Activated CD8-positive, alpha-beta T cell treated with anti-CD3 and anti-CD28 coated beads, Interleukin-2, amount 10 ng/mL, durations not matched to agents 7 days and 5 days (primary cell): ENCODE results near the gene MDK. TPM values are rescaled to one million over a fixed set of nuclear protein-coding genes. Genes with fewer than 3 reads are reported as not detected.

ENCODE experiments used
- ATAC-seq: fragments of 150-1000 bp; cut with Tn5 transposase; one replicate; pipeline ENCODE4 v1.10.0; 2021; ENCODE audit warnings: moderate library complexity
- CTCF ChIA-PET: fragments of 350-600 bp; sonication (Branson Sonifier 250); formaldehyde crosslinking; loops from one replicate; lab custom pipeline; 2021; ENCODE audit warnings: antibody characterized with exemption; lab: Charles Lee
- POLR2A ChIA-PET: fragments of 350-600 bp; sonication (Branson Sonifier 250); formaldehyde crosslinking; loops from one replicate; lab custom pipeline; 2021; ENCODE audit warnings: antibody characterized with exemption; lab: Charles Lee
- DNase-seq: peaks from one replicate; pipeline ENCODE4 v3.0.0-alpha.2; 2020
- H3K27ac Mint-ChIP-seq: one replicate; pipeline ENCODE4 v1.8.0; 2021; ENCODE audit warnings: mild to moderate bottlenecking, mixed read lengths
- H3K27me3 Mint-ChIP-seq: one replicate; pipeline ENCODE4 v1.8.0; 2021; ENCODE audit warnings: low read depth, mixed read lengths
- H3K36me3 Mint-ChIP-seq: one replicate; pipeline ENCODE4 v1.8.0; 2021; ENCODE audit warnings: low read depth, mixed read lengths
- H3K4me1 Mint-ChIP-seq: one replicate; pipeline ENCODE4 v1.8.0; 2021; ENCODE audit warnings: low read depth, mixed read lengths
- H3K4me3 Mint-ChIP-seq: one replicate; pipeline ENCODE4 v1.8.0; 2021; ENCODE audit warnings: mild to moderate bottlenecking, mixed read lengths
- H3K9me3 Mint-ChIP-seq: one replicate; pipeline ENCODE4 v1.8.0; 2022; ENCODE audit warnings: mixed read lengths; ENCODE audit not compliant: insufficient read depth
- total RNA-seq, 2 experiments: library from RNA; stranded (reverse); gene quantifications; one replicate each; pipeline ENCODE4 v1.2.3, GENCODE V29; 2021

MDK gene
- total RNA-seq, 2 experiments from 2014 or later = 6.9 to 7.4 TPM

DNA sequence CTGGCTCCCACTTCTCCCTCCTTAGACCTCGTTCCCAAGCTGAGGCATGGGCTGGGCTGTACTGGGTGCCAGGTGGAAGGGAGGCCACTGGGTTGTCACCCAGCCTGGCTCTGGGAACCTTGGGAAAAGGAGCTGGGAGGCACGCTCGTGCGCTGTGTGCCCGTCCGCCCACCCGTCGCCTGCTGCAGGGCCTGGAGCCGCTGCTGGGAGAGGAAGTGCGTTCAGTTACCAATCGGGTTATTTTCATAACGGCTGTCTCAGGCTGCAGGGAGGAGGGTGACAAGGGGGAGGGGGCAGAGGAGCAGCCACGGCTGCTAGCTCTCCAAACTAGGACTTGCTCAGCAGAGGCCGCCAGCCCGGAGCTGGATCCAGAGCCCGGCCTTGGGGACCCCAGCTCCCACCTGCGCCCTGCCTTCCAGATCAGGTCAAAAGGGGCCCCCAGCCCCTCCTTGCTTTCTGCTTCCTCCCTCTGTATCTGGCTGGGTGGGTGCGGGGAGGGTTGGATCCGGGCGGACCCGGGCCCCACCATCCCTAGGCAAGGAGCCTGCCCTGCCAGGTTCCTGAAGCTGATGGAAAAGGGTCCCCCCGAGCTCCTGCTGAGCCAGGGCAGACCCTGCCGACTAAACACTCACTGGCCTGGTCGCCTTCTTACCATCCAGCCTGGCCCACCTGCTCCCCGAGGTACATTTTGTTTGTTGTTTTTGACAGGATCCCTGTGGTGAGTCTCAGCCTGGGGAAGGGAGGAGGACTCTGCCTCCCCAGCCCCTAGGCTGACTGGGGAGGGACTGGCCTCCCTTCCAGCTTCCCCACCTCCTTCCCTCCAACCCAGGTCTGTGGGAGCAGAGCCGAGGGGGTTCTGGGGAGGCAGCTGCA lies 19.9 kb upstream of the MDK start:
- CTCF ChIA-PET = interaction anchor here (0.8 to 17.2 kb wide), 6 partner anchors 4 to 256 kb away, joined by 3 to 381 read pairs (median 4); partner anchors contain the start of genes ATG13, DGKZ and HARBI1
- peak; percentile 91 for ATAC-seq
- no peaks in the 10 kb centered on the region for H3K27me3 Mint-ChIP-seq
- POLR2A ChIA-PET = interaction anchor here (0.6 to 10.0 kb wide), 6 partner anchors 10 to 826 kb away, joined by 3 to 77 read pairs (median 4); no protein-coding TSS in a partner anchor
- H3K4me1 Mint-ChIP-seq = peaks cover 60% of the 10 kb centered on the region
- peaks cover 12% of the 10 kb centered on the region for H3K36me3 Mint-ChIP-seq
- H3K27ac Mint-ChIP-seq = peak overlapping the region; percentile 83
- no peaks in the 10 kb centered on the region for H3K9me3 Mint-ChIP-seq
- DNase-seq = peak; percentile 75
- peak overlapping the region; percentile 72 for H3K4me3 Mint-ChIP-seq

DNA sequence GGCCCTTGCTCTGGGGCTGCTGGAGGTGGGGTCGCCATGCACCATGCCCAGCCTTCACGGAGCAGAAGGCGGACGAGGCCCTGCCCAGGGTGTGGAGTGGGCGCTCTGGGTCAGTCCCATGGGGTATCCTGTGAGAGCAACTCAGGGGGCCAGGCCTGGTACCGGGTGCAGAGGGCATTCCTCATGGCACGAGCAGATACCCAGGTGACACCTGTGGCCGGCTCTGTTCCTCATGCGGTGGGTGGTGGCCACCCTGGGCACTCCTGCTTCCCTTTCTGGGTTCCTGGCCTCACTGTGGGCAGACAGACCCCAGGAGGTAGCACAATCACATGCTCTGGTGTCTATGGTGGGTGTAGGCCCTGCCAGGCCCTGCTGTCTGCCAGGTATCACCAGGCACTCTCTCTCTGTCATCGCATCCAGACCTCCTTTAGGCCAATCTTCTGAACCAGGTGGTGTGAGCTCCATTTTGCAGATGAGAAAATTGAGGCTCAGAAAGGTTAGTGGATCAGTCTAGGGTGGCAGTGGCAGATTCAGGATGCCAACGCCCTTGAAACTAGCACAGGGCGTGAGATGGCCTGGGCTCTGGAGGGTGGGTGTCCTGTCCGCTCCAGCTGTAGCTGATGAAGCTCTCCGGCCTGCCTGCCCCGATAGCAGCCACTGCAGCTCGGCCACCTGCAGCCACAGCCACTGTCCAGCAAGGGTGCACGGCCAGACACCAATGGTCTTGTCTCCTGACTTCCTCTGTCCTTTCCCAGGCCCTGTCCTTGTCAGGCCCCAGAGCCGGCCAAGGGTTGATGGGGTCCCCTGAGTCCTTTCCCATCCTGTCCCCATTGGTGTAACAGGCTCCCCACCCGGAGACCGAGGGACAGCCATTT lies 19.1 kb upstream of the MDK start:
- Mint-ChIP-seq H3K4me1 (peaks cover 58% of the 10 kb centered on the region), H3K36me3 (peaks cover 7% of the 10 kb centered on the region), H3K27me3 (no peaks in the 10 kb centered on the region), H3K9me3 (no peaks in the 10 kb centered on the region), H3K4me3 (peak overlapping the region; percentile 72), H3K27ac (peak overlapping the region; percentile 83)
- no peak for ATAC-seq
- CTCF ChIA-PET = interaction anchor here (1.0 to 16.5 kb wide), 3 partner anchors 9 to 123 kb away, joined by 3 to 381 read pairs (median 6); partner anchors contain the start of gene DGKZ
- no peak for DNase-seq
- POLR2A ChIA-PET = interaction anchor here (0.6 to 10.0 kb wide), 3 partner anchors 11 to 825 kb away, joined by 3 to 77 read pairs (median 7); no protein-coding TSS in a partner anchor

GRCh38 chr11:46363031-46363407 lies 18.4 kb upstream of the MDK start:
- CTCF ChIA-PET = interaction anchor here (2.0 to 16.5 kb wide), 2 partner anchors 10 to 124 kb away, joined by 6 to 381 read pairs; partner anchors contain the start of gene DGKZ
- ATAC-seq (no peak), DNase-seq (no peak)
- H3K36me3 Mint-ChIP-seq = peaks cover 11% of the 10 kb centered on the region
- POLR2A ChIA-PET = interaction anchor here (10.0 kb wide), 1 partner anchor 12 kb away, joined by 77 read pairs; no protein-coding TSS in a partner anchor
- H3K4me3 Mint-ChIP-seq = no peak overlapping the region
- H3K27ac Mint-ChIP-seq = peak overlapping the region; percentile 60
- no peaks in the 10 kb centered on the region for H3K9me3 Mint-ChIP-seq
- peaks cover 58% of the 10 kb centered on the region for H3K4me1 Mint-ChIP-seq
- no peaks in the 10 kb centered on the region for H3K27me3 Mint-ChIP-seq

DNA sequence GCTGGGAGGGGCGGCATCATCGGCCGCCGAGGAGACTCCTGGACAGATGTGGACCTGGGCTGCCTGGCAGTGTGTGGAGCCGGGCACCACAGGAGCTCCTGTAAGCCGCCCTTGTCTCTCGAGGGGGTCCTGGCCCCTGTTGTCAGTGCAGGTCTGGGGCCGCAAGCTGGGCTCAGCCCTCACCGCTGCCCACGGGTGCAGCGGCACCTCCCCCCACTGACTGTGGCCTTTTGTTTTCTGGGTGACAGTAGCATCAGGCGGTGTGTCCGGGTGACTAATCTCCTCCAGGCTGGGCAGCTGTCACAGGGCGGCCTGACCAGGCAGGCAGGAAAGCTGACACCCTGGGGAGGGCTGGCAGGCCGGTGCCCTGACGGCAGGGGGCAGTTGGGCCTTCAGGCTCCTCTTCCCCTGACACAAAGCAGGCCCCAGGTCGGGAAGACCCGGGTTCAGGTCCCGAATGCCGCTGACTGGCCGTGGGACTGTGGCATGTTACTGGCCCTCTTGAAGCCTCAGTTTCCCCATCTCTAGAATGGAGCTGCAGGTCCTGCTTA lies 17.9 kb upstream of the MDK start:
- POLR2A ChIA-PET = interaction anchor here (10.0 kb wide), 1 partner anchor 12 kb away, joined by 77 read pairs; no protein-coding TSS in a partner anchor
- H3K27ac Mint-ChIP-seq = no peak overlapping the region
- peaks cover 55% of the 10 kb centered on the region for H3K4me1 Mint-ChIP-seq

GRCh38 chr11:46364056-46364455 lies 17.4 kb upstream of the MDK start:
- CTCF ChIA-PET = interaction anchor here (2.0 to 16.5 kb wide), 2 partner anchors 11 to 125 kb away, joined by 6 to 381 read pairs; partner anchors contain the start of gene DGKZ

More for the DNA sequence above, 17.9 kb upstream of the MDK start:
- Mint-ChIP-seq H3K4me3 (no peak overlapping the region), H3K9me3 (no peaks in the 10 kb centered on the region), H3K36me3 (peaks cover 15% of the 10 kb centered on the region), H3K27me3 (no peaks in the 10 kb centered on the region)
- CTCF ChIA-PET = interaction anchor here (2.0 to 16.5 kb wide), 2 partner anchors 10 to 124 kb away, joined by 6 to 381 read pairs; partner anchors contain the start of gene DGKZ
- DNase-seq (no peak), ATAC-seq (no peak)

DNA sequence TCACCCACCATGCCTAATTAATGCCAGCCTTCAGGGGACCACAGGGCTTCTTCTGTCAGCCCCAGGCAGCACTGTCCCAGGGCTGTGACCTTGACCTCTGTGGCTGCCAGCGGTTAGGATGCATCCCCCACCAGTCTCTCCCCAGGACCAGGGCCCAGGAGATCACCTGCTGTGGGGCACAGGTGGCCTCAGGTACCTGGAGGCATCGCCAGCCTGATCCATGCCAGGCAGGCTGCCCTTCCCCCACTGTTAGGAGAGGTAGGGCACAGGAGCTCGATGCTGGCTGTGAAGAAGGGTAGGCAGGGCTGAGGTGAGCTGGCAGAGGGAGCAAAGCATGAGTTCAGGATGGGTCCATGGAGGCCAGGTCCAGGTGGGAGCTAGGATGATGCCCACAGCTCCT lies 16.7 kb upstream of the MDK start:
- ChIA-PET CTCF (interaction anchor here (1.1 to 16.5 kb wide), 3 partner anchors 12 to 125 kb away, joined by 3 to 381 read pairs (median 3); partner anchors contain the start of gene DGKZ), POLR2A (interaction anchor here (10.0 kb wide), 1 partner anchor 14 kb away, joined by 77 read pairs; no protein-coding TSS in a partner anchor)
- DNase-seq (no peak), ATAC-seq (no peak)
- Mint-ChIP-seq H3K4me1 (peaks cover 56% of the 10 kb centered on the region), H3K27ac (peak overlapping the region; percentile 36), H3K27me3 (no peaks in the 10 kb centered on the region), H3K36me3 (peaks cover 26% of the 10 kb centered on the region), H3K9me3 (no peaks in the 10 kb centered on the region), H3K4me3 (no peak overlapping the region)

More at GRCh38 chr11:46364056-46364455, 17.4 kb upstream of the MDK start:
- H3K4me1 Mint-ChIP-seq = peaks cover 52% of the 10 kb centered on the region
- H3K9me3 Mint-ChIP-seq = no peaks in the 10 kb centered on the region
- H3K4me3 Mint-ChIP-seq = no peak overlapping the region
- H3K27ac Mint-ChIP-seq = peak overlapping the region; percentile 57
- DNase-seq (no peak), ATAC-seq (no peak)
- H3K36me3 Mint-ChIP-seq = peaks cover 19% of the 10 kb centered on the region
- H3K27me3 Mint-ChIP-seq = no peaks in the 10 kb centered on the region
- POLR2A ChIA-PET = interaction anchor here (10.0 kb wide), 1 partner anchor 13 kb away, joined by 77 read pairs; no protein-coding TSS in a partner anchor

DNA sequence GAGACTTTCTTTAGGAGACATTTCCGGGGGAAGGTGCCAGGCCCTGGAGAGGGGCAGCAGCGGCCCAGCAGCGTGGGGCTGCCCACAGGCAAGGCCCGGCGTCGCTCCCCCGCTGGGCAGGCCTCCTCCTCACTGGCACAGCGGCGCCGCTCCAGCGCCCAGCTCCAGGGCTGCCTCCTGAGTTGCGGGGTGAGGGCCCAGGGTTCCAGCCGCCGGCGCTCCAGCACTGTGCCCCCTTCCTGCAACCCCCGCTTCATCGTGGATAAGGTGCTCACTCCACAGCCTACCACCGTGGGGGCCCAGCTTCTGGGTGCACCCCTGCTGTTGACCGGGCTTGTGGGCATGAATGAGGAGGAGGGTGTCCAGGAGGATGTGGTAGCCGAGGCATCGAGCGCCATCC lies 15.2 kb upstream of the MDK start:
- CTCF ChIA-PET = interaction anchor here (1.0 to 16.5 kb wide), 3 partner anchors 13 to 128 kb away, joined by 3 to 381 read pairs (median 3); partner anchors contain the start of gene DGKZ
- peaks cover 49% of the 10 kb centered on the region for H3K4me1 Mint-ChIP-seq
- ATAC-seq = no peak
- H3K36me3 Mint-ChIP-seq = peaks cover 33% of the 10 kb centered on the region
- no peak overlapping the region for H3K4me3 Mint-ChIP-seq
- no peak for DNase-seq
- no peaks in the 10 kb centered on the region for H3K27me3 Mint-ChIP-seq
- H3K9me3 Mint-ChIP-seq = no peaks in the 10 kb centered on the region
- peak overlapping the region; percentile 15 for H3K27ac Mint-ChIP-seq
- POLR2A ChIA-PET = interaction anchor here (10.0 kb wide), 1 partner anchor 15 kb away, joined by 77 read pairs; no protein-coding TSS in a partner anchor

- ATAC-seq = no peak
Observed at GRCh38 chr11:46366661-46367161, 14.8 kb upstream of the MDK start.

DNA sequence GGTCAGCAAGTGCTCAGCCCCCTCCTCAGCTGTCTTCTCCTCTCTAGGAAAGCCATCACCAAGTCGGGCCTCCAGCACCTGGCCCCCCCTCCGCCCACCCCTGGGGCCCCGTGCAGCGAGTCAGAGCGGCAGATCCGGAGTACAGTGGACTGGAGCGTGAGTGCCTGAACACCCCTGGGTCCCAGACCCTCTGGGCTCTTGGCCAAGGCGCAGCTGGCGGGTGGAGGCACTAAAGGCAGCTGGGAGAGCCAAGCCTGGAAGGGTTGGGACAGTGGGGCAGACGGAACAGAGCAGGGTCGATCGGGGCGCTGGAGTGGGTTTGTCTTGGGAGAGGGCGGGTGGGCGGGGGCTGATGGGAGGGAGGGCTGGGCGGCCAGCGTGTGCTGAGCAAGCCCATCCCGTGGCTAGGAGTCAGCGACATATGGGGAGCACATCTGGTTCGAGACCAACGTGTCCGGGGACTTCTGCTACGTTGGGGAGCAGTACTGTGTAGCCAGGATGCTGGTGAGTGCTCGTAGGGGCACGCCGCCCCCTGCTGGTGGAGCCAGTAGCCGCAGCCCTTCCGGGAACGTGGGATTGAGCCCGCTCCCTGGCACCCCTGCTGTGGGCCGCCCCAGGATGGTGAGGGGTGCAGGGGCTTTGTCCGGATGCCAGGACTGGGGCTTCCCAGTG lies 14.1 kb upstream of the MDK start:
- Mint-ChIP-seq H3K27ac (peak overlapping the region; percentile 52), H3K4me3 (no peak overlapping the region), H3K27me3 (no peaks in the 10 kb centered on the region), H3K36me3 (peaks cover 36% of the 10 kb centered on the region), H3K9me3 (no peaks in the 10 kb centered on the region), H3K4me1 (peaks cover 38% of the 10 kb centered on the region)
- POLR2A ChIA-PET = interaction anchor here (10.0 kb wide), 1 partner anchor 16 kb away, joined by 77 read pairs; no protein-coding TSS in a partner anchor
- DNase-seq (peak; percentile 84), ATAC-seq (peak; percentile 92)
- CTCF ChIA-PET = interaction anchor here (1.5 to 16.5 kb wide), 3 partner anchors 11 to 20 kb away, joined by 3 to 381 read pairs (median 6); partner anchors contain the start of gene DGKZ

More at GRCh38 chr11:46366661-46367161, 14.8 kb upstream of the MDK start:
- H3K27me3 Mint-ChIP-seq = no peaks in the 10 kb centered on the region
- peaks cover 44% of the 10 kb centered on the region for H3K4me1 Mint-ChIP-seq
- no peak for DNase-seq
- peaks cover 35% of the 10 kb centered on the region for H3K36me3 Mint-ChIP-seq
- POLR2A ChIA-PET = interaction anchor here (10.0 kb wide), 1 partner anchor 16 kb away, joined by 77 read pairs; no protein-coding TSS in a partner anchor
- H3K9me3 Mint-ChIP-seq = no peaks in the 10 kb centered on the region
- CTCF ChIA-PET = interaction anchor here (1.0 to 16.5 kb wide), 2 partner anchors 13 to 124 kb away, joined by 3 to 381 read pairs; partner anchors contain the start of gene DGKZ
- H3K4me3 Mint-ChIP-seq = no peak overlapping the region
- H3K27ac Mint-ChIP-seq = no peak overlapping the region

DNA sequence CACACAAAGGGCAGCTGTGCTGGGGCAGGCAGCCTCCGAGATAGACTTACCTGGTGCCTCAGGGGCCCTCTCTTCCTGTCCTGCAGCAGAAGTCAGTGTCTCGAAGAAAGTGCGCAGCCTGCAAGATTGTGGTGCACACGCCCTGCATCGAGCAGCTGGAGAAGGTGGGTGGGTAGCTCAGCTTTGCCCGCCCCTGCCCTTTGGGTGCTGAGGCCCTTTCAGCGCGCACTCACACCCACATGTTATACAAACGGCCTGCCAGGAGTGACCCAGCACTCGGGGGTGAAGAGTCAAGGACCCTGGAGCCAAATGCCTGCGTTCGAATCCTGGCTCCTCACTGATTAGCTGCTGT lies 13.6 kb upstream of the MDK start:
- H3K4me3 Mint-ChIP-seq = no peak overlapping the region
- peaks cover 32% of the 10 kb centered on the region for H3K4me1 Mint-ChIP-seq
- H3K9me3 Mint-ChIP-seq = no peaks in the 10 kb centered on the region
- H3K27me3 Mint-ChIP-seq = no peaks in the 10 kb centered on the region
- ATAC-seq (no peak), DNase-seq (no peak)
- POLR2A ChIA-PET = interaction anchor here (10.0 kb wide), 1 partner anchor 17 kb away, joined by 77 read pairs; no protein-coding TSS in a partner anchor
- peaks cover 36% of the 10 kb centered on the region for H3K36me3 Mint-ChIP-seq
- no peak overlapping the region for H3K27ac Mint-ChIP-seq
- CTCF ChIA-PET = interaction anchor here (0.9 to 16.5 kb wide), 6 partner anchors 10 to 176 kb away, joined by 3 to 381 read pairs (median 4); partner anchors contain the start of gene DGKZ
